ENCODE data around the gene DUSP10.

DUSP10 gene

GRCh38 chr1:221741703-221742554 is at the start of gene DUSP10:
Gene DUSP10, minus strand, starts transcription at chr1:221742089. Its CDS starts 2,345 bp downstream, at chr1:221739744.
- DNase-seq, result peak; percentile 100

GRCh38 chr1:221788466-221788865 is 46.6 kb upstream of the DUSP10 start:
- DNase-seq, result no peak

DNA sequence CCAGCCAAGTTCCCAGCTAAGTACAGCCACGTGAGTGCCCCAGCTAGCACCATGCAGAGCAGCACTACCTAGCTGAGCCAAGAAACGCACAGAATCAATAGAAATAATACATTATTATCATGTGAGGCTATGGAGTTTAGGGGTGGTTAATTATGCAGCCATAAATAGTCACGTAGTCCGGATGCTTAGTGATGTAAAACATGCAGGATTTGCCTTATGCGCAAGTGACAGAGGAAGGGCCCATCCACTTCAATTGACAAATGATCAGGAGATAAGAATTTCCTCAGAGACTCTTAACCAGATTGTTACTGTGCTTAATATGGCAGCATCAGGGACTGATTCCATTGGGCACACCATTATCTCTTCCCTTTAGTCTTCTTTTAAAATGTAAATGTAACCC is 44.8 kb upstream of the DUSP10 start:
- DNase-seq, result no peak

- no peak for DNase-seq
Observed at GRCh38 chr1:221783936-221784335, 42.0 kb upstream of the DUSP10 start.

GRCh38 chr1:221783437-221783836 is 41.5 kb upstream of the DUSP10 start:
- no peak for DNase-seq

- DNase-seq, result no peak
Observed at GRCh38 chr1:221782970-221783369, 41.1 kb upstream of the DUSP10 start.

DNA sequence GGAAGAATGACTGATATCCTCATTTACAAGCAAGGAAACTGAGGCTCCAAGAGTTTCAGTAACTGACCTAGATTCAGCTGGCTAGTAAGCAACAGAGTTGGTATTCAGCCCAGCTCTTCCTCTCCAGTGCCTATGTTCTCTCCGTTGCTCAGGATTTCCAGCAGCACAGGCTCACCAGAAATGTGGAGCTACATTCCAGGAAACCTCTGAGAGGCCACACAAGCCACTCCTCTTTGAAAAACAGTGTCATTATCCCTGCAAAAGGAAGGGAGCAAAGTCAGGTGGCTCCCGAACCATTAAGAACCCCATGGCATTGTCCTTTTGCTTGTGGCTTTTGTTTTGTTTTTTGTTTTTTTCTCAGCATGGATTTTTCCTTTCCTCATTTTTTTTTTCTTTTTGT is 40.6 kb upstream of the DUSP10 start:
- DNase-seq, result no peak

DNA sequence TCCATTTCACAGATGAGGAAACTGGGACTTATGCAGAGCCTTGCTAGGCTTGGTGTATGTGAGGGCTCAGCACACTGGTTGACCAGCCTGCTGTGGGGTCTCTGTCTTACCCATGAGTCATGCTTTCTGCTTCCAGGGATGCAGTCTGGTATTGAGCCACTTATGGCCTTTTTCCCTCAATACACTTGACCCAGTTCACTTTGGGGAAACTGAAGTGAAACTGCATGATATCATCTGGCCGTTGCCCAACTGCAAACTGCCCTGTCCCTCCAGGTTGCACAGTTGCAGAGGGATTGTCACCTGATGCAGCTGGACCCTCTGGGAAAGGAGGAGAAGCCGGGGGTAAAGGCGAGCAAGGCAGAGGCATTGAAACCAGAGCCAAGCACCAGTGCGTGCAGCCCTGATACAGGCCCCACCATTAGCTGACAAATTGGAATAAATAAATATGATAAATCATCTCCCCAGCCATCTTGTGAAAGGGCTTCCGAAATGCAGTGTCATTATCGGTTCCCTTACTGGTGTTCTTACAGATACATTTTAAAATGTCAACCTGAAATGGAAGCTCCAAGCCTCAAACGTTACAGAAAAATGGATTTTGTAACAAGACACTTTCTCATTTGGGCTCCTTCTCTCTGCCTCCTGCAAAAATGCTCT is 39.3 kb upstream of the DUSP10 start:
- DNase-seq, result no peak

DNA sequence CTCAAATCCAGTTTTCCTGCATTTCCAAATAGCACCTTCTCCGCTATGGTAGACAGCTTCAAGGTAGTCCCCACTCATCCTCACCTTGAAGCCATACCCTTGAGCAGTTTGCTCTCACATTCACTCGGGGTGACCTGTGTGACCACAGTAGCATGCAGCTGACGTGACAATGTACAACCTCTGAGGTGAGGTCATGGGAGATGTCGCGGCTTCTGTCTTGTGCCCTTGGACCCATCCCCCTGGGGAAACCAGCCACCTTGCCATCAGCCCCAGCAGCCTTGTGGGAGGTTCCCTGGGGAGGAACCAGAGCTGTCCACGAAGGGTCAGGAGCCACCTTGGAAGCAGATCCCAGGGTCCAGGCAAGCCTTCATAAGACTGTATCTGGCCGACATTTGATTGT is 38.3 kb upstream of the DUSP10 start:
- no peak for DNase-seq

DNA sequence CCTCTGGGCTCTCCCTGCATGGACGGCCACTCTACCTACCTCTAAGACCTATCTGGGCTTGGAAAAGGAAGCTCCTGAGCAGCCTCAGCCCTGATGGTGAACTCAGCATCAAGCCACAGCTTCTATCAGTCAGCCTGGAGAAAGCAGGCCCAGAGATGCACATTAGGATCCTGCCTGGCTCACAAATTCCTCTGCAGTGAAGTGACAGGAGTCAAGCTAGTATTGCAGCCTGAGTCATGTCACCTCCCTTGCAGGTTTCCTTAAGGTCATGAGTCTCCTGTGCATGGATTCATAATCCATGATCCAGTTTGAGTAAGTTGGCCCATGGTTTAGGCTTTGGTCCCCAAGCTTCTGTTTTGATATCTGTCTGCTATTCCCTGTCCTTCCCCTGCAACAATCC is 37.9 kb upstream of the DUSP10 start:
- DNase-seq, result no peak

- no peak for DNase-seq
Observed at GRCh38 chr1:221778535-221779142, 36.8 kb upstream of the DUSP10 start.

GRCh38 chr1:221778125-221778524 is 36.2 kb upstream of the DUSP10 start:
- no peak for DNase-seq

GRCh38 chr1:221777431-221778072 is 35.7 kb upstream of the DUSP10 start:
- no peak for DNase-seq

DNA sequence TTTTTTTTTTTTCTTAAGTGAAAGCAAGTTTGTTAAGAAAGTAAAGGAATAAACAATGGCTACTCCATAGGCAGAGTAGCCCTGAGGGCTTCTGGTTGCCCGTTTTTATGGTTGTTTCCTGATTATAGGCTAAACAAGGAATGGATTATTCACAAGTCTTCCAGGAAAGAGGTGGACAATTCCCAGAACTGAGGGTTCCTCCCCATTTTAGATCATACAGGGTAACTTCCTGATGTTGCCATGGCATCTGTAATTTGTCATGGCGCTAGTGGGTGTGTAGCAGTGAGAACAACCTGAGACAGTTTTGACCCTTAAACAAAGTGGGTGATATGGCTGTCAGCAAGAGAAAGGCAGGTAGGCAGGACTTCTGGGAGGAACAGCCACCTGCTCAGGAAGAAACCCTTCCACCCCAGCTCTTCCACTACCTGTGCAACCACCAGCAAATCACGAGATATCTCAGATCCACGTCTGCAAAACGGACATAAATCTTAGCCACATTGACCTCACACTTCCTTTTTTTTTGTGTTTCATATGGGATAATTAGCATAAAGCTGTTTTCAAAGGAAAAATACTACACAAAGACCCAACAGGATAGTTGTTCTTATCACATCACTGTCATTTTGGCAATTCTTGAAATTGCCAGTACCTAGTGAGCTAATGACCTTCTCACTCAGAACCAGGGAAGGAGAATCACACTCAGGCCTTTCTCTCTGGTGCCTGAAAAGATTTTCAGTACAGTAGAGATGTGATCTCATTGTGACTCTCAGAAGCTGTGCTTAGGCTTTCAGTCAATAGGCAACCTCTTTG is 34.8 kb upstream of the DUSP10 start:
- DNase-seq, result no peak

- no peak for DNase-seq
Observed at GRCh38 chr1:221775206-221775605, 33.3 kb upstream of the DUSP10 start.

GRCh38 chr1:221774054-221774842 is 32.4 kb upstream of the DUSP10 start:
- no peak for DNase-seq

GRCh38 chr1:221773383-221773782 is 31.5 kb upstream of the DUSP10 start:
- DNase-seq, result no peak

GRCh38 chr1:221772117-221772516 is 30.2 kb upstream of the DUSP10 start:
- no peak for DNase-seq

DNA sequence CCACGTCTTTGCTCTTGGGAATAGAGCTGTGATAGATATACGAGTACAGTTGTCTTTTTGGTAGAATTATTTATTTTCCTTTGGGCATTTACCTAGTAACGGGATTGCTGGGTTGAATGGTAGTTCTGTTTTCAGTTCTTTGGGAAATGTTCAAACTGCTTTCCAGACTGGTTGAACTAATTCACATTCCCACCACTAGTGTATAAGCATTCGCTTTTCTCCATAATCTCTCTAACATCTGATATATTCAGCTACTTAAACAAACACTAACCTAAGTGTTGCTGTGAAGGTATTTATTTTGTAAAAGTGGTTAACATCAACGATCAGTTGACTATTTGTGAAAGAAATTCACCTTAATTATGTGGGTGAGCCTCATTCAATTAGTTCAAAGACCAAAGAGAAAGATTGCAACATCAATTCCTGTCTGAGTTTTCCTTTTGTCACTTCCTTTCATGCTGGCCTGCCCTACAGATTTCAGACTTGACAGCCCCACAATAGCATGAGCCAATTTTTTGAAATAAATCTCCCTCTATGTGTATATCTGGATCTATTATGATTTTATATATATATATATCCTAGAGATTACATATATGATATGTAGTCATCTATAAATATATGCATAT is 26.7 kb upstream of the DUSP10 start:
- no peak for DNase-seq

DNA sequence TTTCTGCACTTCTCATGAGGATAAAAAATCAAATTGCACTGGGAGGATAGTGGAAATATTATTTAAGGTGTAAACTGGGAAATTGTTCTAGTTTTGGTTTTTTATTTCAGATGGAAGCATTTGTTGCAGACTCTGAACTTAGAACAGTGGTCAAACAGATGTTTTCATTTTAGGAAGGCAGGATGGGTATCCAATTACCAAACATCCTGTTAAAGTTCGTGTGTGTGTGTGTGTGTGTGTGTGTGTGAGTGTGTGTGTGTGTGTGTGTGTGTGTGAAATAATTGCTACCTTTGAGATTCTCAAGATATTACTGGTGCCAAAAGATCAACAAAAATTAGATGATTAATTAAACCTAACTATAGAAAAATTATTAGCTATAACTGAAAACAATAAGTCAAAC is 24.3 kb upstream of the DUSP10 start:
- DNase-seq, result no peak

DNA sequence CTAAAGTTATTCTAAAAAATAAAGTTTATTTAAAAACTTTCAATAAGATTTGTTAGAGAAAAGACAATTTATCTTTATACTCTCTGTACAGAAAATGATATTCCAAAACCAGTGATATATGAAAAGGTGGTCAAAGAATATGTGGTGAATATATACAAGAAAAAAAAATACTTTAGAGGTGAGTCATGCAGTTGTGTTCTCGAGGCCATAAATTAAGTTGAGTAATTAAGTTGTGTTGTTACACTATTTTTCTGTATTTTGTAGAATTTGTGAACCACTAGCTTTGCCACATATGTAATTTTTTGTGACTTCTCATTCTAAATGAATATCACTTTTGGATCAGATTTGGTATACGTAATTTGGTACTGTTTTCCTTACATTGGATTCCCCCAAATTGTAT is 23.6 kb upstream of the DUSP10 start:
- DNase-seq, result no peak

Measured in DMS153 (cell line).